WTC11 (cell line): ENCODE measurements around the gene SGPP2. TPM values are rescaled to one million over a fixed set of nuclear protein-coding genes. Genes with fewer than 3 reads are reported as not detected.
A peak's percentile ranks its signal among the peaks of the same experiment; 100 is the strongest.

Source experiments
- ATAC-seq: fragments of 200-7000 bp; cut with Tn5 transposase; 2 replicates; pipeline ENCODE4 v1.10.0; 2021; ENCODE audit warnings: mild to moderate bottlenecking, moderate library complexity
- CTCF ChIA-PET: fragments of 300-600 bp; sonication (Branson Sonifier 250); formaldehyde crosslinking; loops from one replicate; lab custom pipeline; 2021; ENCODE audit warnings: antibody characterized with exemption; lab: Charles Lee
- POLR2A ChIA-PET: fragments of 350-600 bp; sonication (Branson Sonifier 250); formaldehyde crosslinking; loops from one replicate; lab custom pipeline; 2021; ENCODE audit warnings: antibody characterized with exemption; lab: Charles Lee
- DNase-seq: peaks from one replicate; pipeline ENCODE4 v3.0.0; 2021; ENCODE audit warnings: low spot score
- H3K27ac Mint-ChIP-seq: 2 replicates; pipeline ENCODE4 v1.8.0; 2021; ENCODE audit warnings: mixed read lengths
- H3K27me3 Mint-ChIP-seq: 2 replicates; pipeline ENCODE4 v1.8.0; 2021; ENCODE audit warnings: low read depth, mild to moderate bottlenecking, moderate library complexity, mixed read lengths
- H3K36me3 Mint-ChIP-seq: 2 replicates; pipeline ENCODE4 v1.8.0; 2021; ENCODE audit warnings: mixed read lengths
- H3K4me1 Mint-ChIP-seq: 2 replicates; pipeline ENCODE4 v1.8.0; 2022; ENCODE audit warnings: mixed read lengths
- H3K4me3 Mint-ChIP-seq: 2 replicates; pipeline ENCODE4 v1.8.0; 2021; ENCODE audit warnings: mild to moderate bottlenecking, moderate library complexity, mixed read lengths
- H3K9me3 Mint-ChIP-seq: 2 replicates; pipeline ENCODE4 v1.8.0; 2021; ENCODE audit warnings: mixed read lengths
- AFF4 ChIP-seq: sonication (generic); formaldehyde crosslinking; IDR thresholded peaks from 2 replicates; pipeline ENCODE4 v1.8.1; 2023; ENCODE audit warnings: mild to moderate bottlenecking, missing genetic modification reagents, borderline replicate concordance
- ELF4 ChIP-seq: sonication (generic); formaldehyde crosslinking; IDR thresholded peaks from 2 replicates; pipeline ENCODE4 v1.8.1; 2022; ENCODE audit warnings: low read depth, mild to moderate bottlenecking, moderate library complexity, missing genetic modification reagents
- ERG ChIP-seq: fragments of 250-450 bp; sonication (Bioruptor Pico); IDR thresholded peaks from 2 replicates; pipeline ENCODE4 v1.8.0; 2021; ENCODE audit warnings: mild to moderate bottlenecking
- ETV6 ChIP-seq: sonication (generic); formaldehyde crosslinking; IDR thresholded peaks from 2 replicates; pipeline ENCODE4 v1.8.1; 2022; ENCODE audit warnings: mild to moderate bottlenecking, missing genetic modification reagents
- FOXP1 ChIP-seq: sonication (generic); formaldehyde crosslinking; IDR thresholded peaks from 2 replicates; pipeline ENCODE4 v1.8.0; 2022; ENCODE audit warnings: missing genetic modification reagents, mild to moderate bottlenecking, moderate library complexity, borderline replicate concordance
- FOXP4 ChIP-seq: sonication (generic); formaldehyde crosslinking; IDR thresholded peaks from 2 replicates; pipeline ENCODE4 v1.8.0; 2022; ENCODE audit warnings: mild to moderate bottlenecking, missing genetic modification reagents
- JUN ChIP-seq: sonication (generic); formaldehyde crosslinking; IDR thresholded peaks from 2 replicates; pipeline ENCODE4 v1.8.0; 2023; ENCODE audit warnings: mild to moderate bottlenecking, missing genetic modification reagents
- MYBL2 ChIP-seq: sonication (generic); formaldehyde crosslinking; IDR thresholded peaks from 2 replicates; pipeline ENCODE4 v1.8.1; 2023; ENCODE audit warnings: mild to moderate bottlenecking, moderate library complexity, missing genetic modification reagents
- SMAD4 ChIP-seq: sonication (generic); formaldehyde crosslinking; IDR thresholded peaks from 2 replicates; pipeline ENCODE4 v1.8.0; 2022; ENCODE audit warnings: mild to moderate bottlenecking, missing genetic modification reagents
- TEAD1 ChIP-seq: sonication (generic); formaldehyde crosslinking; IDR thresholded peaks from 2 replicates; pipeline ENCODE4 v1.8.0; 2022; ENCODE audit warnings: mild to moderate bottlenecking, missing genetic modification reagents
- ZMAT4 ChIP-seq: fragments of 250-450 bp; sonication (Bioruptor Pico); IDR thresholded peaks from 2 replicates; pipeline ENCODE4 v1.9.0; 2021; ENCODE audit warnings: mild to moderate bottlenecking
- ZNF423 ChIP-seq: fragments of 250-450 bp; sonication (Bioruptor Pico); IDR thresholded peaks from 2 replicates; pipeline ENCODE4 v2.1.2; 2022; ENCODE audit warnings: mild to moderate bottlenecking, moderate library complexity
- ZNF671 ChIP-seq: fragments of 250-450 bp; sonication (Bioruptor Pico); IDR thresholded peaks from 2 replicates; pipeline ENCODE4 v1.8.0; 2021; ENCODE audit warnings: mild to moderate bottlenecking
- total RNA-seq: library from RNA; stranded (reverse); gene quantifications from 3 replicates; pipeline ENCODE4 v1.2.3, GENCODE V29; 2021
- TF ChIP-seq, protein P1 (sequence below): sonication (generic); formaldehyde crosslinking; IDR thresholded peaks from 2 replicates; pipeline ENCODE4 v1.8.1; 2022; ENCODE audit warnings: mild to moderate bottlenecking, moderate library complexity, missing genetic modification reagents
- TF ChIP-seq, protein P2 (sequence below): sonication (generic); formaldehyde crosslinking; IDR thresholded peaks from 2 replicates; pipeline ENCODE4 v1.8.0; 2023; ENCODE audit warnings: missing genetic modification reagents
- TF ChIP-seq, protein P3 (sequence below): sonication (generic); formaldehyde crosslinking; IDR thresholded peaks from 2 replicates; pipeline ENCODE4 v1.8.1; 2023; ENCODE audit warnings: mild to moderate bottlenecking, missing genetic modification reagents, moderate library complexity

SGPP2 gene
- total RNA-seq, 1 experiment from 2014 or later, result 0.07 TPM

DNA sequence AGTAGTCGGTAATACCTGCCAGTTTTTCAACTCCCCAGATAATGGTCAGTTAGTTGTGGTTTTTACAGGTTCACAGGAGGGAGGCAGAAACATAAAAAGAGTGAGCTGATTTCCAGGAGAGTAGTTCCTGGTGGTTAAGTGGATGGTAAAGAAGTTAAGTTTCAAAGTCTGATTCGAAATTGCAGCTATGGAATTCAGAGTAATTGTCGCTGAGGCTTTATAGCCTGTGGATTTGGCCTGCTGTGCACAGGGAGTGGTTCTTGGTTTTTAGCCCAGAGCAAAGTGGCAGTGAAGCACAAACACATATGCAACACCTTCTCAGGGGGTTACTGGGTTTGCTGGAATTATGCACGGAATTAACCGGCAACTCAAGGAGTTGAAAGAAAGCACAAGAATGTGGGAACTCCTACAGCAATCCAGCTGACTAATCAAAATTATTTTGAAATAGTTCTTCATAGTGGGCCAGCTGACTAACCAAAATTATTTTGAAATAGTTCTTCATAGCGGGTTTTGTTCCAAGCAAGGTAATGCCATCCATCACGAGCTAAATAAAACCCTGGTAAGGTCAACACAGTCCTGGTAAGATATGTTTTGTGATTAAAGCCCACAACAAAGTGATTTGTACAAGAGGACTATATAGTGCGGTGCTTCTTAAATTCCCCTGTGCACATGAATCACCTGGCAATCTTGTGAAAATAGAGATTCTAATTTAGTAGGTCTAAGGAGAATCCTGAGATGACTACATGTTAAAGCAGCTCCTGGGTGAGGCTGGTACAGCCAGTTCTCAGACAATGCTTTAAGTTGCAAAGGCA is 94.4 kb downstream of the SGPP2 start:
- POLR2A ChIA-PET, result no interaction called here

GRCh38 chr2:222521099-222521498 is 96.8 kb downstream of the SGPP2 start:
- Mint-ChIP-seq H3K4me3 (no peak overlapping the region), H3K36me3 (no peaks in the 10 kb centered on the region), H3K4me1 (peaks cover 14% of the 10 kb centered on the region), H3K27ac (no peak overlapping the region), H3K9me3 (peaks cover 9% of the 10 kb centered on the region), H3K27me3 (peaks cover 26% of the 10 kb centered on the region)
- CTCF ChIA-PET, result no interaction called here
- no peak for TF ChIP-seq ZNF671 (CRISPR knock-in tag)
- TF ChIP-seq FOXP4 (CRISPR knock-in tag), result no peak
- TF ChIP-seq JUN (CRISPR knock-in tag), result no peak
- no peak for TF ChIP-seq FOXP1 (CRISPR knock-in tag)
- TF ChIP-seq AFF4 (CRISPR knock-in tag), result no peak
- no peak for TF ChIP-seq MYBL2 (CRISPR knock-in tag)
- TF ChIP-seq ELF4, result no peak
- TF ChIP-seq ZNF423, result no peak
- no peak for TF ChIP-seq ZMAT4
- TF ChIP-seq, protein P1, sequence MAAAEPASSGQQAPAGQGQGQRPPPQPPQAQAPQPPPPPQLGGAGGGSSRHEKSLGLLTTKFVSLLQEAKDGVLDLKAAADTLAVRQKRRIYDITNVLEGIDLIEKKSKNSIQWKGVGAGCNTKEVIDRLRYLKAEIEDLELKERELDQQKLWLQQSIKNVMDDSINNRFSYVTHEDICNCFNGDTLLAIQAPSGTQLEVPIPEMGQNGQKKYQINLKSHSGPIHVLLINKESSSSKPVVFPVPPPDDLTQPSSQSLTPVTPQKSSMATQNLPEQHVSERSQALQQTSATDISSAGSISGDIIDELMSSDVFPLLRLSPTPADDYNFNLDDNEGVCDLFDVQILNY, result no peak
- no peak for TF ChIP-seq SMAD4
- ATAC-seq, result no peak
- POLR2A ChIA-PET, result interaction anchor here (0.6 kb wide), 1 partner anchor 14 kb away, joined by 5 read pairs; no protein-coding TSS in a partner anchor
- DNase-seq, result no peak

More for the DNA sequence above, 94.4 kb downstream of the SGPP2 start:
- TF ChIP-seq, protein P2, sequence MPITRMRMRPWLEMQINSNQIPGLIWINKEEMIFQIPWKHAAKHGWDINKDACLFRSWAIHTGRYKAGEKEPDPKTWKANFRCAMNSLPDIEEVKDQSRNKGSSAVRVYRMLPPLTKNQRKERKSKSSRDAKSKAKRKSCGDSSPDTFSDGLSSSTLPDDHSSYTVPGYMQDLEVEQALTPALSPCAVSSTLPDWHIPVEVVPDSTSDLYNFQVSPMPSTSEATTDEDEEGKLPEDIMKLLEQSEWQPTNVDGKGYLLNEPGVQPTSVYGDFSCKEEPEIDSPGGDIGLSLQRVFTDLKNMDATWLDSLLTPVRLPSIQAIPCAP (CRISPR knock-in tag), result no peak
- TF ChIP-seq ERG (CRISPR knock-in tag) (no peak), ETV6 (CRISPR knock-in tag) (0 out of 2 replicates have a peak, but pooled peaks have one; percentile 24), TEAD1 (peak; percentile 41; the same call in 1 of the 2 replicates)
- TF ChIP-seq, protein P3, sequence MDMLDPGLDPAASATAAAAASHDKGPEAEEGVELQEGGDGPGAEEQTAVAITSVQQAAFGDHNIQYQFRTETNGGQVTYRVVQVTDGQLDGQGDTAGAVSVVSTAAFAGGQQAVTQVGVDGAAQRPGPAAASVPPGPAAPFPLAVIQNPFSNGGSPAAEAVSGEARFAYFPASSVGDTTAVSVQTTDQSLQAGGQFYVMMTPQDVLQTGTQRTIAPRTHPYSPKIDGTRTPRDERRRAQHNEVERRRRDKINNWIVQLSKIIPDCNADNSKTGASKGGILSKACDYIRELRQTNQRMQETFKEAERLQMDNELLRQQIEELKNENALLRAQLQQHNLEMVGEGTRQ (CRISPR knock-in tag), result no peak
- CTCF ChIA-PET, result no interaction called here
- Mint-ChIP-seq H3K9me3 (peaks cover 10% of the 10 kb centered on the region), H3K27me3 (peaks cover 32% of the 10 kb centered on the region), H3K36me3 (no peaks in the 10 kb centered on the region), H3K4me3 (no peak overlapping the region), H3K27ac (peak overlapping the region; percentile 7; the same call in 1 of the 2 replicates), H3K4me1 (peaks cover 14% of the 10 kb centered on the region)
- DNase-seq, result no peak
- ATAC-seq, result peak; percentile 78
